Measurements from ENCODE around the gene MEF2A. TPM values are rescaled to one million over a fixed set of nuclear protein-coding genes. Genes with fewer than 3 reads are reported as not detected.

Gene MEF2A
- total RNA-seq, 4 donors from 2014 or later: 55.3 to 155 (median 105) TPM

GRCh38 chr15:99668533-99669182 lies 102.9 kb downstream of the MEF2A start:
- Histone ChIP-seq H3K27ac (no peak overlapping the region), H3K36me3 (peaks cover 0 to 3% of the 10 kb centered on the region in 2 donors), H3K27me3 (no peaks in the 10 kb centered on the region), H3K4me3 (replicated peaks in 1 of 3) (no peak overlapping the region), H3K4me1 (no peaks in the 10 kb centered on the region), H3K9me3 (no peaks in the 10 kb centered on the region)
- DNase-seq: no peak
- intact Hi-C loops (cut with DNase I): no loop called here
- TF ChIP-seq, protein P1, sequence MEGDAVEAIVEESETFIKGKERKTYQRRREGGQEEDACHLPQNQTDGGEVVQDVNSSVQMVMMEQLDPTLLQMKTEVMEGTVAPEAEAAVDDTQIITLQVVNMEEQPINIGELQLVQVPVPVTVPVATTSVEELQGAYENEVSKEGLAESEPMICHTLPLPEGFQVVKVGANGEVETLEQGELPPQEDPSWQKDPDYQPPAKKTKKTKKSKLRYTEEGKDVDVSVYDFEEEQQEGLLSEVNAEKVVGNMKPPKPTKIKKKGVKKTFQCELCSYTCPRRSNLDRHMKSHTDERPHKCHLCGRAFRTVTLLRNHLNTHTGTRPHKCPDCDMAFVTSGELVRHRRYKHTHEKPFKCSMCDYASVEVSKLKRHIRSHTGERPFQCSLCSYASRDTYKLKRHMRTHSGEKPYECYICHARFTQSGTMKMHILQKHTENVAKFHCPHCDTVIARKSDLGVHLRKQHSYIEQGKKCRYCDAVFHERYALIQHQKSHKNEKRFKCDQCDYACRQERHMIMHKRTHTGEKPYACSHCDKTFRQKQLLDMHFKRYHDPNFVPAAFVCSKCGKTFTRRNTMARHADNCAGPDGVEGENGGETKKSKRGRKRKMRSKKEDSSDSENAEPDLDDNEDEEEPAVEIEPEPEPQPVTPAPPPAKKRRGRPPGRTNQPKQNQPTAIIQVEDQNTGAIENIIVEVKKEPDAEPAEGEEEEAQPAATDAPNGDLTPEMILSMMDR (IDR thresholded peaks at IDR 0.05): no peak
- no peak for TF ChIP-seq POLR2A (IDR thresholded peaks at IDR 0.05)
- 90 to 94% methylated on average over 2 of the region's 2 CpGs for WGBS, 2 donors

- no peak overlapping the region for H3K4me3 ChIP-seq (replicated peaks in 1 of 3)
- DNase-seq: no peak
- TF ChIP-seq, protein P1 (IDR thresholded peaks at IDR 0.05): no peak
- no peaks in the 10 kb centered on the region for H3K9me3 ChIP-seq
- H3K4me1 ChIP-seq: no peaks in the 10 kb centered on the region
- 96 to 98% methylated on average over 1 of the region's 1 CpG for WGBS, 2 donors
- no peaks in the 10 kb centered on the region for H3K27me3 ChIP-seq
- peaks cover 0 to 4% of the 10 kb centered on the region in 2 donors for H3K36me3 ChIP-seq
- H3K27ac ChIP-seq: no peak overlapping the region
- intact Hi-C loops (cut with DNase I): no loop called here
Observed at GRCh38 chr15:99669250-99669649, 103.5 kb downstream of the MEF2A start.

DNA sequence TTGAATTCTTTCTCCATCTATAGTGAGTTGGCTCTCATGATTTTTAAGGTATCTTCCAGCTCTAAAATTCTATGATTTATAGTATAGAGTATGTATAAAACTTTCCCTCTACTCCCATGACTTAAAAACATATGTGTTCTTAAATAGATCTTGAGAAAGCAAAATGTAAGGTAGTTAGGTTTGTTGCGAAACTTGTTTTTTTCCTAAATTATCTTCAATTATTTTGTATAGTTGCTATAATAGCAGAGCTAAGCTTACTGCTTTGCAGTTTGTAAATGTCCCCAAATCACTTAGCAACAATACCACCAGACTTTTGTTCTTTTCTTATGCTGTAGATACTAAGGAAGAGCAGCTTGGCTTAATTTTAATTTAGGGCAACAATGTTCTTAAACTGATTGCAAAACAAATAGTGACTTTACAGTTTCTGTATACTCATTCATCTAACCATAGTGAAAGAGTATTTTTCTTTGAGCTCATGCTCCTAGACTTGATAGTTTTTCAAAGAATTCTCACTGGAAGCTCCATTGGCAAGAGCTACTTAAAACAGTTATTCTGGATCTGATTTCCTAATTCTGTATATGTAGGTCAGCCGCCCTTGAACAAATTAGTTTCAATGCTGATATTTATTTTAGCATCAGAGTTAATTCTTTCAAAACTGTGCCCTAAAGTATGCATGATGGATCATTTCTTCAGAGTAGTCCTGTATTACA lies 106.3 kb downstream of the MEF2A start:
- no peaks in the 10 kb centered on the region for H3K4me1 ChIP-seq
- 90 to 94% methylated on average over 2 of the region's 2 CpGs for WGBS, 2 donors
- TF ChIP-seq POLR2A (IDR thresholded peaks at IDR 0.05): no peak
- TF ChIP-seq, protein P1 (IDR thresholded peaks at IDR 0.05): no peak
- H3K9me3 ChIP-seq: no peaks in the 10 kb centered on the region
- H3K27ac ChIP-seq: no peak overlapping the region
- no peak for DNase-seq
- intact Hi-C loops (cut with DNase I): no loop called here
- H3K36me3 ChIP-seq: peaks cover 17 to 24% of the 10 kb centered on the region in 2 donors
- no peaks in the 10 kb centered on the region for H3K27me3 ChIP-seq
- no peak overlapping the region for H3K4me3 ChIP-seq (replicated peaks in 1 of 3)

DNA sequence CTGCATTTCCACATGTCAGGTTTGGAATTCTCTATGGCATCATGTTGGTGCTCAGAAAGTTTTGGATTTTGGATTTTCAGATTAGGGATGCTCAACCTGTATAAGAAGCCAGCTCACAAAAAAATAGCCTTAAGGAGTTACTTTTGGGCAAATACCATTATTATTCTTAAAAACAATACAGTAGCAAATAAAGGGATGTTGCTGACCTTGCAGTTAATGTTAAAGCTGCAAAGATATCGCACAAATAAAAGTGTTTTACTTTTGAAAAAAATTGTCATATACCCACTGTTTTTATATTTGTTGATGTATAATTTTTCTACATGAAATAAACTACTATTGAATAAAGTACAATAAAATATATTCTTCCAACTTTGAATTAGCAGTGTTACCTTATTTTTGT lies 107.3 kb downstream of the MEF2A start:
- no peak for TF ChIP-seq POLR2A (IDR thresholded peaks at IDR 0.05)
- TF ChIP-seq, protein P1 (IDR thresholded peaks at IDR 0.05): no peak
- intact Hi-C loops (cut with DNase I): no loop called here
- 98% methylated on average over 1 of the region's 1 CpG for WGBS, 2 donors
- no peak overlapping the region for H3K4me3 ChIP-seq (replicated peaks in 1 of 3)
- H3K9me3 ChIP-seq: no peaks in the 10 kb centered on the region
- DNase-seq: no peak
- H3K4me1 ChIP-seq: no peaks in the 10 kb centered on the region
- H3K27me3 ChIP-seq: no peaks in the 10 kb centered on the region
- H3K27ac ChIP-seq: no peak overlapping the region
- H3K36me3 ChIP-seq: peaks cover 17 to 24% of the 10 kb centered on the region in 2 donors

GRCh38 chr15:99674279-99674678 lies 108.5 kb downstream of the MEF2A start:
- TF ChIP-seq POLR2A (IDR thresholded peaks at IDR 0.05): no peak
- TF ChIP-seq, protein P1 (IDR thresholded peaks at IDR 0.05): no peak

More at GRCh38 chr15:99674279-99674678, 108.5 kb downstream of the MEF2A start:
- no peak overlapping the region for H3K27ac ChIP-seq
- no peaks in the 10 kb centered on the region for H3K27me3 ChIP-seq
- 85 to 91% methylated on average over 2 of the region's 2 CpGs for WGBS, 2 donors
- H3K4me3 ChIP-seq (replicated peaks in 1 of 3): no peak overlapping the region
- H3K36me3 ChIP-seq: peaks cover 17 to 24% of the 10 kb centered on the region in 2 donors
- no peak for DNase-seq
- H3K4me1 ChIP-seq: no peaks in the 10 kb centered on the region
- no peaks in the 10 kb centered on the region for H3K9me3 ChIP-seq
- intact Hi-C loops (cut with DNase I): no loop called here

Data from thyroid gland (tissue), 4 donors.